Embryonic facial prominence (tissue), 1 donor: ENCODE measurements around the gene TEX53.

Experiments
- DNase-seq: peaks from one replicate; pipeline ENCODE4 v3.0.0-alpha.2; 2016; ENCODE audit errors: extremely low spot score

Gene TEX53

DNA sequence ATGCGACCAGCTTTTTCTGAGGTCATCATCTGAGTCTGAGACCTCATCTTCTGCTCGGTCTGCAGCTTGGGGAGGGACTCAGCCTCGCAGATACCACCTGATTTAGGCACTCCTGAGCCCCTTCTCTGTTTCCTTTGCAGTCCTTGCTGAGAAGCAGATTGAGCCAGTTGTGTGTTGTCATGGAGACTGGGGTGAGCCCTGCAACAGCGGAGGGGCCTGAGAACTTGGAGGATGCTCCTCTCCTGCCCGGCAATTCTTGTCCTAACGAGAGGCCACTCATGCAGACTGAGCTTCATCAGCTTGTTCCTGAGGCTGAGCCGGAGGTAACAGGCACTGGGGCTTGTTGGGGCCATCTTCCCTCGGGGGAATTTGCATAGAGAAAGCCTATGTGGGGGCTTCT lies 19.2 kb downstream of the TEX53 start:
- no peak for DNase-seq

DNA sequence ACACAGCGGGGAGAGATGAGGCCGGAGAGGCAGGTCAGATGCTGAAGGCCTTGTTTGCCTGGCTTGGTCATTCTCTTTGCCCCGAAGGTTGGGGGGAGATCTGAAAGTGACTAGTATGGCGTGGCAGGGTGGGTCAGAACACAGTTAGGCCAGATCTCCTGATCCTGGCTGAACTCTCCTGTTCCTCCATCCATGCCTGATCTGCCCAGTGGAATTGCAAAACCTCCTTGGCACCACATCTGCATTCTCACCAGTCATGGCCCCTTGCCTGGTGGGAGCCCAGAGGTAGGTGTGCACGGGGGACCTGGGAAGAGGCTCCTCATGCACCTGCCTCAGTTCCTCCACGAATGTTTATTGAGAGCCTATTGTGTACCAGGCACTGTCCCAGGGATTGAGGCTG lies 23.2 kb downstream of the TEX53 start:
- no peak for DNase-seq

DNA sequence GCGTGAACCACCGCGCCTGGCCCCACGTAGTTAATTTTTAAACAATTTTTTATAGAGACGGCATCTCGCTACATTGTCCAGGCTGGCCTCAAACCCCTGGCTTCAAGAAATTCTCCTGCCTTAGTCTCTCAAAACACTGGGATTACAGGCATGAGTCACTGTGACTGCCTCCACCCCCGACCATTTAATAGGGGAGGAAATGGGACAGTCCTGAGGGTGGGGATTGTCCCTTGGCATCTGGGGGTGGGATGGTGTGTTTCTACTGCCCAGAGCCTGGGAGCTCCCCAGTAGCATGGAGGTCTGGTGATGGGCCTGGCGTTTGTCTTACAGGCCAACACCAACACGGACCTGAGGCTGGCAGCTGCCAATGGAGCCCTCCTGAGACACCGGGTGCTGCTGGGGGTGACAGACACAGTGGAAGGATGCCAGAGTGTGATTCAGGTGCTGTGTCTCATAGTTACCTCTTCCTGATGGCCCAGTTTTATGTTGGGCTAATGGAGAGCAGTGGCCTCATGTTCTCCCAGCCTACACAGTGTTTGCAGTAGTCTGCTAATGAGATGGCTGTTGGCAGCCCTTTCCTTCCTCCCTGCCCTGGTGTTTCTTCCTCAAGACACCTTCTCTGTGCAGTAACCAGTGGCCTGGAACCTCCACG lies 24.0 kb downstream of the TEX53 start:
- DNase-seq = no peak

DNA sequence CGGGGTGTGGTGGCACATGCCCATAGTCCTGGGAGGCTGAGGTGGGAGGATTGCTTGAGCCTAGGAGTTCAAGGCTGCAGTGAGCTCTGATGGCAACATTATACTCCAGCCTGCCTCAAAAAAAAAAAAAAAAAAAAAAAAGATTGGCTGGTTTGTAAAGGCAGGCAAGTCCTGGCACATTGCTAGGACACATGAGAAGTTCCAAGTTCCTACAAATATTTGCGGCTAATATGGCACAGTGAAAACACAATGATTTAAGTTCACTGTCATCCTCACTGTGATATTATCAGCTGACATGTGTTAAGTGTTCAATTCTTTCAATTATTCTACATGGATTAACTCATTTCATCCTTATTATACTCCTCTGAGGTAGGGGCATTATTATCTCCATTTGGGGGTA lies 26.4 kb downstream of the TEX53 start:
- no peak for DNase-seq

DNA sequence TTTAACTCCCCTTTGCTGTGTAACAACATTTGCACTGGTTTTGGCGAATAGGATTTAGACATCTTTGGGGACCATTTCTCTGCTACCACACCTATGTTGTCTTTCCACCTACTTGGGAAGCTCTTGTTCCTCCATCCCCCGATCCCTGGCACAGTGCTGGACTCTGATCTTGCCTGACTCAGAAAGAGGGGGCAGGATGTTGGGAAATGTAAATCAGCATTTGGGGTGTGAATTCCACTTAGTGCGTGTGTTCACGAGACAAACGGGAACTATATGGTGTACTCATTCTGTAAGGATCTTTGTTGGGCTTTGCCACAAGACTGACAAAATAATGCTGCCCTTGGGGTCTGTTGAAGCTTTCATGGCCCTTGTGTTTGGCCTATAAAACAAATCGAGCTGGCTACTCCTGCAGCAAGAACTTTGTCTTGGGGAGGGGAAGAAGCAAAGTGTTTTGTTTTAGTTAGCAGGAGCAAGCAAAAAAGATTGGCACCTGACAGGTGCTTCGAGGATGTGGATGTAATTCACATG lies 28.0 kb downstream of the TEX53 start:
- DNase-seq = no peak

DNA sequence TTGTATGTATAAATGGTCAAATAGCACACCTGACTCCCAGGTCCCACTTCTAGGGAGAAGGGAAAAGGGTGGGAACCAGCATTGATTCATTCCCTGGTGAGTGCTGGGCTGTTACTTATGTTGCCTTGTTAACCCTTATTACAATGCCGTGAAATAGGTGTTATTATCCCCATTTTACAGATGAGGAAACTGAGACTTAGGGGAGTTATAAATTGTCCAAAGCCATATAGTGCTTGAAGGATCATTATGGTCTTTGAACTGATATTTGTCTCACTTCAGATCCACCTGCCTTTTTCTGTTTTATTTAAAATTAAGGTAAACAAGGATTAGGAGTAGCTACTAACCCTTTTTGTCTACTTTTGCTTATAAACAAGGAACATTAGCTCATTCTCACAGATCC lies 30.1 kb downstream of the TEX53 start:
- DNase-seq = no peak

DNA sequence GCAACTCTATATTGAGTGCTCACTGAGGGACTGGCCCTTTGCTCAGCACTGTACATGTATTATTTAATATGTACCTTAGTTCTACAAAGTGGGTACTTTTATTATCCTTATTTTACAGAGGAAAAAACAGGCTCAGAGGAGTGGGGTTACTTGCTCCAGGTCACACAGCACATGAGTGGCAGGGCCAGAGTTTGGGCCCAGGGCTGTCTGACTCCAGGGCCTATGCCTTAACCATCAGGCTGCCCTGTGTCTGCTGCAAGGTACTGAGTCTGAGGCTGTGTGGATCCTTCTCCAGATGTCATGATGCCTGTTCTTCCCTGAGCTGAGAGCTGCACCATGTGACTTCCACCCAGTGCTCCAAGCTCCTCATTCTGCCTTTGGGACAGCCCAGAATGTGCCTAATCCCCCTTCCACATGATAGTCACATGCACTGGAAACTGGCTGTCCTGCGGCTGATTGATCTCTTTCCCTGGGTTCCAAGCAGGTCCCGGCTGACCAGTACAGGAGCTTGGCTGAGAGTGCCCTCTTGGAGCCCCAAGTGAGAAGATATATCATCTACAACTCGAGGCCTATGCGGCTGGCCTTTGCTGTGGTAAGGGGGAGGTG lies 31.1 kb downstream of the TEX53 start:
- DNase-seq = no peak

DNA sequence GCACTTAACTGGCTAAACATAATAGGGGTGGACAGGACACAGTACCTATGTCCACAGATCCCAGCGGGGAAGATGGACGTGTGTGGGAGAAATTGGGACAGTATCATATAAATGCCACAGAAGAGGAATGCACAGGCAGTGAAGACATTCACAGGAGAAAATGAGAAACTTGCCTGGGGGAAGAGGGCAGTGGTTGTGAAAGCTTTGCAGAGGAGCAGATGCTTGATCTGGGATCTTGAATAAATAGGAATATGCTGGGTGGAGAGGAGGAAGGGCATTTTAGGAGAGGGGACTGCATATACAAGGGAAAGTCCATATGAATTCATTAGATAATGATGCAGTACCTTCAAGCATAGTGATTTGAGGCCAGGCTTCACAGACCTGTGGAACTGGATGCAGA lies 32.9 kb downstream of the TEX53 start:
- no peak for DNase-seq

DNA sequence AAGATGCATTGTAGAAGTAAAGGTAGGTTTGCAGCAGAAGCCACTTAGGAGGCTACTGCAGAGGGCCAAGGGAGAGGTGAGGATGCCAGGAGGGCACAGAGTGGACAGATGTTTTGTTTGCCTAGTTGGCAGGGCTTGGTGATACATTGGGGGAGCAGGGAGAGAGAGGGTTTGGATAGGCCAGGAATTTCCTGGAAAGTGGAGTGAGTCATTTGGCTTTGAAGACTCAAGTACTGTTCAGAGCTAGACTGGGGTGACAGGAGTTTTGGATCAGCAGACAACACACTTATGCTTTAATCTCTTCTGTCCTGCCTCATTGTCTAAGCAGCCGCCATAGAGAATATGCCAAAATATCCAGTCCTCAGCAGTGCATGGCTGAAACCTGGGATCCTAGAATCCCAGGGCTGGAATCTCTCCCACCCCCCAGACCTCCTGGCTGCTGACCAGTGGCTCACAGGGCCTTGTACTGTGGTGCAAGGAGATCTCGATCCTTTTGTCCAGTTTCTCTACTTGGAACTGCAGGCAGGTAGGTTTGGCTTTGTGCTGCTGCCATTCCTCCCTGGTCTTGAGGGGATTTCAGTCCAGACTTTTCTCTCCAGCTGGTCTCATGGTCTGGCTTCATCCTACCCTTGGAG lies 35.5 kb downstream of the TEX53 start:
- no peak for DNase-seq

DNA sequence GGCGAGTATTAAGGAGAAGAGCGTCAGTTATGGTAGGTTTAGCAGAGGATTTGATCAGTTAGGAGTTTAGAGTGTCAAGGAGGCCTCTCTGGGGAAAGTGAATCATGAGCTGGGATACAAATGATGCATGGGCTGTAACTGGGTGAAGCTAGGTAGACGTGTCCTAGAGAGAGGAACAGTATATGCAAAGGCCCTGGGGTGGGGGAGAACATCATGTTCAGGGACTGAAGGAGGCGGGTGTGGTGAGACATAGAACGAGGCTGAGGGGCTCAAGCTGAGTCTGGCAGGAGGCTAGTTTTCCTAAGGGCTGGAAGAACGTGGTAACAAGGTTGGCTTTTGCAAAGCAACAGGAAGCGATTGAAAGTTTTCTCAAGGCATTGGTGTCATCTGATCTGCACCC lies 36.0 kb downstream of the TEX53 start:
- DNase-seq = no peak

DNA sequence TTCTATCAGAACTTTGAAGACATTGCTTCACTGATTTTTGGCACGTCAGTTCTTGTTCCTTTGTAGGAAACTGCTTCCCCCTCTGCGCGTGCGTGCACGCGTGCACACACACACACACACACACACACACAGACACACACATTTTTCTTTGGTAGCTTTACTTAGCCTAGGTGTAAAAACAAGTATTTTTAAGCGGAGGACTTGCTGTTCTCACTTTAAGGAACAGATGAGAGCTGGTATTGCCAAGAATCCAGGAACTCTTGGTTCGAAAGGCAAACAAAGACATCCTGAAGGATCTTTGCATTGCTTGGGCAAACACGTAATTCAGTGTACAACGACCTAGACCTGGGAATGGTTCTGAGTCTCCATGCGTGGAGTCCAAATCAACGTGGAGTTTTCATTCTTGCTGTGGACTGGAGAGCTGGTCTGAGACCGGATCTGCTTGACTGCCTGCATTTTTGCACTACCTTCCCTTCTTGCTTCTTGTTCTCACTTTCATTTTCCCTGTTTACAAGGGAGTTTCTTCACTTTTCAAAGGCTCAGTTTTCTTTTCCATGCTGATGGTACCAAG lies 38.3 kb downstream of the TEX53 start:
- DNase-seq = no peak

DNA sequence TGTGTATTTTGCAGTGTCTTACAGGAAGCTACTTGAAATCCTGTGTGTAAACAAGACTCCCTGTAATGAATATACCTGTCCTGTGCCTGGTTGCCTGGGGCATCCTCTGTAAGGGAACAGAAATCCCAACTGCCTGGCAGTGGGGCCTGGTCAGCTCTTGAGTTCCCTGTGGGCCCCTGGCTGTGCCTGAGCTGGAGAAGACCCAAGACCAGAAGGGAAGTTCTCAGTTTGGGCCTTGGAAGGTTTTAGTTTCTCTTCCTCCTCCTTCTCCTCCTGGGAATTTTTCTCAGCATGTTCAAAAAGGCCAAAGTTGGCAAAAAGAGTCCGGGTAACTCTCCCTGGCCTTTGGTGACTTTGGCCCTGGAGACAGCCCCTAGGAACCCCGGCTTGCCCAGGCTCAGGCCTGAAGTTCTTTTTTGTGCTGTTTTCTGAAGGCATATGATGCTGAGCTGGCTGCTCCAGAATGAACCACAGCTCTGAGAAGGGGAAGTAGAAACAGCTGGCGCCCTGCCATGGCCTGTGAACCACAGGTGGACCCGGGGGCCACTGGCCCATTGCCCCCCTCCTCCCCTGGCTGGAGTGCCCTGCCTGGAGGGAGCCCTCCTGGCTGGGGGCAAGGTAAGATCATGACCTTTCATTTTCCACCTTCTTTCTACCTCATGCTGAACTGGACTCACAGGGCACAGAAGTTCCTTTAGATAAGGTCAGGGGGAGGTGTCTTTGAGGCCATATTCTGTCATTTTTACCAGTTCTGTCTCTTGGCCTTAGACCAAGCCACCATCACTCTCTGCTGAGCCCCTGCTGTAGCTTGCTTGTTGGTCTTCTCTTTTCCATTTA lies 40.7 kb downstream of the TEX53 start:
- no peak for DNase-seq

DNA sequence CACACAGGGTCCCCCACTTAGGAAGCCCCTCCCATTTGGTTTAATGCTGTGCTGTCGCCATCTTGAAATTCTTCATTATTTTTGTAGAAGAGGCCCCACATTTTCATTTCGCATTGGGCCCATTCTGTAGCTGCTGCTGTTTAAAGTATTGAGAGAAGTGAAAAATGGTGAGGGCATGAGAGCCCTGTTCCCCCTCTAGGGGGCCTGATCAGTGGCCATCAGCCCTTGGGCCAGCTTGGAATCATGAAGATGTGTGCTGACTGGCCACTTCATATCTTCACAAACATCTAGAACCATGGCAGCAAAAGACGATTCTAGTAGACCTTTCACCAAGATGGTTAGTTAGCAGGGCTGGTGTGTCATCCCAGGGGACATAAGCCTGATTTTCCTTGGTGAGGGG lies 43.2 kb downstream of the TEX53 start:
- DNase-seq = no peak

DNA sequence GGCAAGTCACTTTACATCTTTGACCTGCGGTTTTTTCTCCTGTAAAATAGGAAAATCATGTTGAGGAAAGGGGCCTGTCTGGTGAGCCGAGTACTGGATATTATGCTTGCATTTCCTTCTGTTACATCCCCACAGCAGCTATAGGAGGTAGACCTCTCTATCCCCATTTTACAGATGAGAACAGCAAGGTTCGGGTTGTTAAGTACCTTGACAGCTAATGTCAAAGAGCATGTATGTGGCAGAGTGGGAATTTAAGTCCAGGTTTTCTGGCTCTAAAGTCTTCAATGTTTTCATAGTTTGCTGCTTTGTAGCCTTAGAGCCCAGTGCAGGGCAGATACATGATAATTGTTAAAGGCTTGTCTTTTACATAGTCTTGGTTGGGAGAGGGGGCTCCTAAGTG lies 43.7 kb downstream of the TEX53 start:
- DNase-seq = no peak

DNA sequence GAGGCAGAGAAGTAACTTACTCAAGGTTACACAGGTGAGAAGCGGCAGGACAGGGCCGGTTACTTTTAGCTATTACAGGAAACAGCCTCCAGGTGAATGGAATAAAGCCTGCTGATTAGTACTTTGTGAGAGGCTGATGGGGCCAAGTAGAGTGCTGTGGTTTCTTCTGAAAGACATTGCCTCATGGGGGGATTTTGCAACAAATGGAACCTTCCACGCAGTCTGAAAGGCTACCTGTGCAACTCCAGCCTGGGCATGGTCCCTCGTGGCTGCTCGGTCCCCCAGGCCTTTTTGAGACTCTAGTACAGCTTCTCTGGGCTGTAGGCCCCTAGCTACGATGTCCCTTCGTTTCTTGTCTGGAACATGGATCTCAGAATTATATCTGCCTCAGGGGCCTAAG lies 44.5 kb downstream of the TEX53 start:
- DNase-seq = no peak

DNA sequence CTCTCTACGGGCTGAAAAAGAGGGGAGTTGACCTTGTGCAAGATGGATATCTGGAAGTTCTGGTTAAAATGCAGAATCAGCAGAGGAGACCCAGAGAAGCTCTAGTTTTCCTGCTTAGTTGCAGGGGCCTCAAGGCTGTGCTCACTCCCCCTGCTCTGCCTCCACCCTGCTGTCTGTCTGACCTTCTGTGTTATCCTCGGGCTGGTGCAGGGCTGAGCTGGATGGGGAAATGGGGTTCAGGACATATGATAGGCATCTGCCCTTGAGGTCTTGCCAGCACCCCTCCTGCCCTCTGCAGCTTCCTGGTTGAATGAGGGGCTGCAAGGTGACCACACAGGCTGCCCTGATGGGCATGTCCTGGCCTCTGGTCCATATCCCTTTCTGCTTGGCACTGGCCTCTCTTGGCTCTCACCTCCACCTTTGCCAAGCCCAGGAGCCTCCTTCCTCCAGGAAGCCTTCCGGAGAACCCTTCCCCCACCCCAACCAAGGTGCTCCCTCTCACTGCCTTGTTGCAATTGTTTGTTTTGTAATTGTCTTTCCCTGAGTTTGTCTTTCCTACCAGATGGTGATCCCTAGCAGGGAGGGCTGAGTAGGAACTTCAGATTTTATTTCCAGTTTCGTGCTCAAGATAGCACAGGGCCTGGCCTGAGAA lies 45.2 kb downstream of the TEX53 start:
- no peak for DNase-seq

DNA sequence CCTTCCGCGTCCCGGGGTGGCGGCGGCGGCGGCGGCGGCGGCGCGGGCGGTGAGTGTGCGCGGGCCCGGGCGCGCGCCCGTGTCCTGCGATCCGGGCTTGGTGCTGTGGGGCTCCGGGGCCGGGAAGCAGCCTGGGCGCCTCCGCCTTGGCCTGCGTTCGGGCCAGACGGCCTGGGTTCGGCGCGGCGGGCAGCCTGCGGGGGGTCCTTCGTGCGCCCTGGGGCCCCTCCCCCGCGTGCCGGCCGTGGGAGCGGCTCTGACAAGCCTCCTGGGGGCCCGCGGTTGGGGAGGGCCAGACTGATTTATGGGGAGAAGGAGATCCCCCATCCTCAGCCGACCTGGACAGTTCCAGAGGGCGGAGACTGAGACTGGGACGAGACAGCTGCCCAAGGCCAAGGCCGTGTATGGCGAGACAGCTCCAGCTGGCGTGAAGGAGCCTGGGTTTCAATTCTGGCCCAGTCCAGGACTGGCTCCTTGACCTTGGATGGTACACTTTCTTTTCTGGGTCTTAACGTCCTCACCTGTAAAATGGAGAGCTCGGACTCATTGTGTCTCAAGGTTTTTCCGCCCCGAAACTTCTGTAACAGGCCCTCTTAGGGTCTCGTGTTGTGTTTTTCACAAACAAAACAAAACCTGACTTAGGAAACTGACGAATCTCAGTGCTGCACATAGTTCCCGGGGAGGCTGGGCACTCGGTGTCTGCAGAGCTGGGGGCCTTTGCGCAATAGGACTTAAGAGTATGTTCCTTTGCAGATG lies 45.9 kb downstream of the TEX53 start:
- DNase-seq = no peak

DNA sequence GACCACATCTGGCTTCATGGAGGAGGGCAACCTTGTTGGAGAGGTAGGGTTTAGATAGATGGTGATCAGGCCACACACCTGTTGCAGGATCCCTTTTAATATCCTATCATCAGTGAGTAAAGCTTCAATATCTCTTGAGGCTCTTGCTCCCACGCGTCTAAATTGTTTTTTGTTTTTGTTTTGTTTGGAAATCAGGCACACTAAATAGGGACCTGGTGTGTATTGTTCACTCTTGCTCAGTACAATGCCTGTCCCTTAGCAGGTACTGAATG lies 49.1 kb downstream of the TEX53 start:
- DNase-seq = no peak

DNA sequence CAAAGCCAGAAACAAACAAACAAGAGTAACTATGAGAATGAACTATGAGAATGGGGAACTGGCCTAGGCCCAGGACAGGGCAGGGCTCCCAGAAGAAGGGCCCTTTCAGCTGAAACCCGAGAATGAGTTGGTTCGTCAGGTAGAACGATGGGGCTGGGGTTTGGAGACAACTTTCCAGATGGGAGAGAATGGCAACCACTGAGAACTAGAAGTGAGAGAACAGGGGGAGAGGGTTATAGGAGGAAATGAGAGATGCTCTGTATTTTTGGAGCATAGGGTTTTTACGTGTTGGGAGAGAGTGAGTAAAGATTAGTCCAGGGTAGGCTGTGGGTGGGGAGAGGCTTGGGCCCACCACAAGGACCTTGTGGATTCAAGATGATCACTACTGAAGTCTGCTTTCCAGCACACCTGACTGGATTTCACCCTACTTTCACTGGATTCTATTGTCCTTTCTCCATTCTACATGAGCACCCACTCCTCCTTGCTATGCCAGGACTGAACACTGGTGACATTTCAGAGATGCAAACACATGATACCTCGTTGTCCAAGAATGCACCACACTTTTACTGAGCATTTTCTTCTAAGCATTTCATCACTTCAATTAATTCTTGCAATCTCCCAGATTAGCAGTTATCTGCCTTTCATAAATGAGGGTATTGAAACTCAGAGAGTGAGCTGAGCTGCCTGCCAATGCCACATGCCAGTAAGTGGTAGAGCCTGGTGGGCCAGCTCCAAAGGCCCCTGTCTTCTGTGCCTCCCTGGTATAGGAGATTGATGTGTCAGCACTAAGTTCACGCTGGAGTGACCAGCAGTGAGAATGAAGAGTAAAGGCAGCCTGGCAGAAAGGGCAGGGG lies 49.7 kb downstream of the TEX53 start:
- DNase-seq = no peak

DNA sequence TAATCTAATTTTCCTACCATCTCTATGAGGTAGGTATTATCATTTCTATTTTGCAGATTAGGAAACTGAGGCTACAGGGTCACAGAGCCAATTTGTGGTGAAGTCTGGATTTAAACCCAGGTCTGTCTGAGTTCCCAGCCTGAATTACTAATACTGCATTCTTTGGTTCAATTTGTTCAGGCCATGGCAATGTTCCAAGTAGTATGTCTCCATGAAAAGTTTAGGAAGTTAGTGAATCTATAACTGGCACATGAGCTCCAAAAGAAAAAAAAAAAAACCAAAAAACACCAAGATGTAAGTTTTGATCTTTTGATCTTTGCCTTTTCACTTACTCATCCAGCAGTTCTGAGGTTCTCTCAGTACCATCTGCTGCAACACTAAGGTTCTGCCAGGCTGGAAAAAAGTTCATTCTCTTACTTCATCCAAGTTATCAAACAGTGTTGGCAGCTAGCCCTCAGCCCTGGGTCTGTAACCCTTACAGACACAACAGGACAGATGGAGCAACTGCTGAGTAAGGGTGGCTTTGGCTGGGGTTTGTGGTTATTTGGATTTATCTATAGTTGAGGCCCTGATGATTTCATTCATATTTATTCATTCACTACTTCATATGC lies 50.9 kb downstream of the TEX53 start:
- DNase-seq = no peak
